Tibial artery (tissue), 4 donors: Measurements from ENCODE around the gene KLHL30.
"Not testable (repeated sequence)": the region's sequence is repeated elsewhere in the genome, so short reads cannot be mapped to it uniquely, and the experiment has no call there.

Source experiments
- DNase-seq, 2 donors: peaks; one replicate each; pipeline ENCODE4 v3.0.0-alpha.2; 2019
- H3K27ac ChIP-seq, 2 donors: fragments of 200-600 bp; sonication (generic) in 1 of 2; 1 replicate in 1 of 2; 2 replicates in 1 of 2; pipeline ENCODE4 v1.5.1; 2018 to 2019; ENCODE audit warnings: mild to moderate bottlenecking in 1 of 2
- H3K27me3 ChIP-seq, 2 donors: fragments of 200-600 bp; sonication (generic) in 1 of 2; one replicate each; pipeline versions ENCODE4 v1.5.1 to v1.6.0; 2016 to 2019
- H3K36me3 ChIP-seq, 3 donors: fragments of 200-600 bp; sonication (generic) in 2 of 3; one replicate each; pipeline ENCODE4 v1.5.1; 2016 to 2019; ENCODE audit warnings: mild to moderate bottlenecking in 2 of 3
- H3K4me1 ChIP-seq, 4 donors: fragments of 200-600 bp; sonication (generic) in 2 of 4; 1 replicate in 3 of 4; 2 replicates in 1 of 4; pipeline ENCODE4 v1.5.1; 2016 to 2019
- H3K4me3 ChIP-seq, 2 donors: fragments of 200-600 bp; sonication (generic) in 1 of 2; 1 replicate in 1 of 2; 2 replicates in 1 of 2; pipeline ENCODE4 v1.5.1; 2018 to 2019; ENCODE audit warnings: mild to moderate bottlenecking in 2 of 2
- H3K9me3 ChIP-seq, 3 donors: fragments of 200-600 bp; sonication (generic) in 1 of 3; one replicate each; pipeline ENCODE4 v1.5.1; 2016 to 2019
- intact Hi-C: fragments of 100-400 bp; cut with DNase I; formaldehyde crosslinking; loops from one replicate; pipeline ENCODE4 v1.15.0; 2023; ENCODE audit warnings: low total_unique reads
- TF ChIP-seq, protein P1 (sequence below), 2 experiments: fragments of 200-600 bp in 1 of 2; fragments of 450-650 bp in 1 of 2; IDR thresholded peaks; one replicate each; pipeline ENCODE4 v1.5.1; 2017 to 2019; ENCODE audit warnings: antibody characterized with exemption in 2 of 2, mild to moderate bottlenecking in 1 of 2, moderate library complexity in 1 of 2

The KLHL30 gene

DNA sequence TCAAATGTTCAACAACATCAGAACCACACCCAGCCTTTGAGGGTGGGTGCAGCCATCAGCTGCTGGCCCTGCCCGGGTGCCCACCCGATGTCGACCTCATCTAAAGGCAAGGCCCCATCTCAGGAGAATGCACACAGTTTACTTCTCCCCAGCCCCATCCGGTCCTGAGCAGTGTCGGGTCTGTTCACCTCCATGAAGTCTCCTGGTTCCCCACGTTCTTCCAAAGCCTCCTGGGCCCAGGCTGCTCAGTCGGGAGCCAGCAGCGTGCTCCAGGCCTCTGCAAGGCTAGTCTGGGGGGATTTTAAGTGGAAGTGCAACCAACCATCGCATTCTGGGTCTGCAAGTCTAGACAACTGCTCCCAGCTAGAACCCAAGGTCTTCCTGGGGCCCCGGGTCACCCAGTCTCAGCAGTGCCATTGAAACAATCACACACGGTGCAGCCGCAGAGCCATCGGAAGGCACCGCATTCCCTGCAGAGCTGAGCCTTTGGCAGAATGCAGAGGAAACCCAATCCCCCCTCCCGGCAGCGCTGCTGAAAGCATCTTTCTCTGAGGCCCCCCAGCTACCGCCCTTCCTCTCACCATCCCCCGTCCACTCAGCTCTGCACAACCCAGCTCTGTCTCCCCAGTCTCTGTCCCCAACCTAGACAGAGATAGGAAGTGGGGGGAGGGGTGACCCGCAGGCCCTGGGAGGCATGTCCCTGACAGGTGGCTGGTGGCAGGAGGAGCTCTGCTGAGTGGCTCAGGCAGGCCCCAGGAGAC, 29.9 kb upstream of the KLHL30 start:
- H3K9me3 ChIP-seq = peaks cover 0 to 7% (median 0%) of the 10 kb centered on the region in 3 donors
- DNase-seq = peak; percentile 15 to 58
- H3K36me3 ChIP-seq = no peaks in the 10 kb centered on the region
- intact Hi-C loops = no loop called here
- TF ChIP-seq, protein P1, sequence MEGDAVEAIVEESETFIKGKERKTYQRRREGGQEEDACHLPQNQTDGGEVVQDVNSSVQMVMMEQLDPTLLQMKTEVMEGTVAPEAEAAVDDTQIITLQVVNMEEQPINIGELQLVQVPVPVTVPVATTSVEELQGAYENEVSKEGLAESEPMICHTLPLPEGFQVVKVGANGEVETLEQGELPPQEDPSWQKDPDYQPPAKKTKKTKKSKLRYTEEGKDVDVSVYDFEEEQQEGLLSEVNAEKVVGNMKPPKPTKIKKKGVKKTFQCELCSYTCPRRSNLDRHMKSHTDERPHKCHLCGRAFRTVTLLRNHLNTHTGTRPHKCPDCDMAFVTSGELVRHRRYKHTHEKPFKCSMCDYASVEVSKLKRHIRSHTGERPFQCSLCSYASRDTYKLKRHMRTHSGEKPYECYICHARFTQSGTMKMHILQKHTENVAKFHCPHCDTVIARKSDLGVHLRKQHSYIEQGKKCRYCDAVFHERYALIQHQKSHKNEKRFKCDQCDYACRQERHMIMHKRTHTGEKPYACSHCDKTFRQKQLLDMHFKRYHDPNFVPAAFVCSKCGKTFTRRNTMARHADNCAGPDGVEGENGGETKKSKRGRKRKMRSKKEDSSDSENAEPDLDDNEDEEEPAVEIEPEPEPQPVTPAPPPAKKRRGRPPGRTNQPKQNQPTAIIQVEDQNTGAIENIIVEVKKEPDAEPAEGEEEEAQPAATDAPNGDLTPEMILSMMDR (IDR thresholded peaks at IDR 0.05) = no peak
- peaks cover 0 to 4% (median 0%) of the 10 kb centered on the region in 4 donors for H3K4me1 ChIP-seq
- no peaks in the 10 kb centered on the region for H3K27me3 ChIP-seq
- H3K27ac ChIP-seq = no peak overlapping the region
- no peak overlapping the region for H3K4me3 ChIP-seq

DNA sequence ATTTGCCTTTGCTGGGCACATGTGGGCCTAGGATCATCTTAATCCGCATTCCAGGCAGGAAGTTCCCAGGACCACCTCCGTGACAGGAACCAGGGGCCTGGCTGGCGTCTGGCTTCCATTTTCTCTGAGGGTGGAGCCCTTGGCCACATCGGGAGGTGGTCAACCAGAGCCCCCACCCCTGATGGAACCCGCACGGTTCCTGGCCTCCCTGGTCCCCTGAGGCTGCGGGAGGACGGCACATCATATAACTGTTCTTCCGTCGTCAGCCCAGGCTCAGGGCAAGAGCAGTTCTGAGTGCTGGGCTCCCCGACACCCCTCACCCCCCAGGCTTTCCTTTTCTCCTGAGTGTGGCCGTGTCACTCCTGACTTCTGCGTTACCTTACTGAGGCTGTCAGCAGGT, 24.9 kb upstream of the KLHL30 start:
- TF ChIP-seq, protein P1 (IDR thresholded peaks at IDR 0.05) = no peak

GRCh38 chr2:238114331-238114841, 24.1 kb upstream of the KLHL30 start:
- Histone ChIP-seq H3K27ac (no peak overlapping the region), H3K4me3 (no peak overlapping the region), H3K27me3 (peaks cover 0 to 40% of the 10 kb centered on the region in 2 donors), H3K4me1 (no peaks in the 10 kb centered on the region), H3K36me3 (no peaks in the 10 kb centered on the region), H3K9me3 (peaks cover 0 to 7% (median 0%) of the 10 kb centered on the region in 3 donors)
- intact Hi-C loops = no loop called here
- DNase-seq = peak in 1 of 2 donors; percentile 55
- TF ChIP-seq, protein P1 (IDR thresholded peaks at IDR 0.05) = no peak

More for the DNA sequence above, 24.9 kb upstream of the KLHL30 start:
- Histone ChIP-seq H3K27me3 (peaks cover 0 to 40% of the 10 kb centered on the region in 2 donors), H3K4me3 (no peak overlapping the region), H3K36me3 (no peaks in the 10 kb centered on the region), H3K27ac (no peak overlapping the region), H3K9me3 (peaks cover 0 to 7% (median 0%) of the 10 kb centered on the region in 3 donors), H3K4me1 (peaks cover 0 to 4% (median 0%) of the 10 kb centered on the region in 4 donors)
- peak in 1 of 2 donors; percentile 38 for DNase-seq
- intact Hi-C loops = no loop called here

DNA sequence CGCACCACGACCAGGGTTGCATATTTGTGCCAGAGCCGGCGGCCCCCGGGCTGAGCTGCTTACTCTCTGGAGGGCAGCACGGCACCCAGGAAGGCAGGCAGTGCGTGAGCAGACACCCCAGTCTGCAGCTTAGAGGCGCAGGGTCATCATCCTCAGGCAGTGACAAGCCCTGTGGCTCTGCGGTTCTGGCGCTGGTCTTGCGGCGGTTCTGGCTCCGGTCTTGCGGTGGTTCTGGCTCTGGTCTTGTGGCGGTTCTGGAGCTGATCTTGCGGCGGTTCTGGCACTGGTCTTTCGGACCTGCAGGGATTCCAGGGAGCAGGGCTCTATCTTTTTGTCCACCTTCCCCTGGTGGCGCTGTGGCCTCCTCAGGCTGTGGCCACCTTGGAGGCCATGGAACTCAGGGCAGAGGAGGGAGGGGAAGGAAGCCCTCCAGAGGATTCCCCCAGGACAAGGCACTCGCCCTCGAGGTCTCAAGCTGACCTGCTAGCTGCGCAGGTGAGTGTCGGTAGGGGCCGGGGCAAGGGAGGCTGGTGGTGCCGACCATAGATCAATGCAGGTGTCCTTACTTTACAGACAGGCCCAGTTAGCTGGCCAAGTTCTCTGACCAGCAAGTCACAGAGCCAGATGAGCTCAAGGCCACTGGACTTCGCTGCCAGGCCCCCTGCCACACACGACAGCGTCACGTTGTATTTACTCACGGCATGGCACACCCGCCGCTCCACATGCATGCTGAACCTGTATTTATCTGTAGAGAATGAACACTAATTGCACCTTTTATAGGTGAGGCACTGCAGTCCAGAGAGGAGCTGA, 23.4 kb upstream of the KLHL30 start:
- H3K9me3 ChIP-seq = peaks cover 0 to 7% (median 0%) of the 10 kb centered on the region in 3 donors
- H3K27me3 ChIP-seq = peaks cover 0 to 41% of the 10 kb centered on the region in 2 donors
- intact Hi-C loops = no loop called here
- no peaks in the 10 kb centered on the region for H3K36me3 ChIP-seq
- H3K27ac ChIP-seq = no peak overlapping the region
- peak in 1 of 2 donors; percentile 42 for DNase-seq
- H3K4me1 ChIP-seq = no peaks in the 10 kb centered on the region
- TF ChIP-seq, protein P1 (IDR thresholded peaks at IDR 0.05) = no peak
- H3K4me3 ChIP-seq = no peak overlapping the region

DNA sequence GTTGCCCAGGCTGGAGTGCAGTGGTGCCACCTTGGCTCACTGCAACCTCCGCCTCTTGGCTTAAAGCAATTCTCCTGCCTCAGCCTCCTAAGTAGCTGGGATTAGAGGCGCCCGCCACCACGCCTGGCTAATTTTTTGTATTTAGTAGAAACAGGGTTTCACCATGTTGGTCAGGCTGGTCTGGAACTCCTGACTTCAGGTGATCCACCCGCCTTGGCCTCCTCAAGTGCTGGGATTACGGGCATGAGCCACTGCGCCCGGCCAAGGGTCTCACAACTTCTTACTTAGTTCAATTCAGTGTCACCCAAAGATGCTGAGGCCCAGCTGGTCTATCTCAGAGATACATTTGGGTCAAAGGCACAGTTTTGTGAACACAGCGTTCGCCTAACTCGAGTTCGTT, 22.8 kb upstream of the KLHL30 start:
- H3K27ac ChIP-seq, H3K36me3 ChIP-seq, DNase-seq, H3K4me3 ChIP-seq, intact Hi-C loops, H3K9me3 ChIP-seq, H3K4me1 ChIP-seq: not testable (repeated sequence)
- peaks cover 0 to 48% of the 10 kb centered on the region in 2 donors for H3K27me3 ChIP-seq
